ENCODE measurements around the gene NUDT5. TPM values are rescaled to one million over a fixed set of nuclear protein-coding genes. Genes with fewer than 3 reads are reported as not detected.

Gene NUDT5
- total RNA-seq, 4 donors from 2014 or later = 19.9 to 23.7 (median 21.4) TPM

GRCh38 chr10:12225444-12225843, 29.8 kb upstream of the NUDT5 start:
- 91% methylated on average over 2 of the region's 2 CpGs for WGBS
- intact Hi-C loops (cut with DNase I) = no loop called here
- H3K4me3 ChIP-seq = no peak overlapping the region
- peaks cover 0 to 47% (median 29%) of the 10 kb centered on the region in 4 donors for H3K36me3 ChIP-seq
- H3K27me3 ChIP-seq = no peaks in the 10 kb centered on the region
- peak overlapping the region; percentile 43 to 76 (median 58) for H3K27ac ChIP-seq (replicated peaks in 1 of 4)
- no peaks in the 10 kb centered on the region for H3K9me3 ChIP-seq
- no peak for DNase-seq (ENCODE audit: extremely low spot score)
- H3K4me1 ChIP-seq = peaks cover 20 to 51% (median 48%) of the 10 kb centered on the region in 4 donors
- TF ChIP-seq EP300 (IDR thresholded peaks at IDR 0.05) (no peak), POLR2A (IDR thresholded peaks at IDR 0.05; ENCODE audit: low read depth) (no peak), POLR2AphosphoS5 (IDR thresholded peaks at IDR 0.05) (no peak)
- TF ChIP-seq, protein P1, sequence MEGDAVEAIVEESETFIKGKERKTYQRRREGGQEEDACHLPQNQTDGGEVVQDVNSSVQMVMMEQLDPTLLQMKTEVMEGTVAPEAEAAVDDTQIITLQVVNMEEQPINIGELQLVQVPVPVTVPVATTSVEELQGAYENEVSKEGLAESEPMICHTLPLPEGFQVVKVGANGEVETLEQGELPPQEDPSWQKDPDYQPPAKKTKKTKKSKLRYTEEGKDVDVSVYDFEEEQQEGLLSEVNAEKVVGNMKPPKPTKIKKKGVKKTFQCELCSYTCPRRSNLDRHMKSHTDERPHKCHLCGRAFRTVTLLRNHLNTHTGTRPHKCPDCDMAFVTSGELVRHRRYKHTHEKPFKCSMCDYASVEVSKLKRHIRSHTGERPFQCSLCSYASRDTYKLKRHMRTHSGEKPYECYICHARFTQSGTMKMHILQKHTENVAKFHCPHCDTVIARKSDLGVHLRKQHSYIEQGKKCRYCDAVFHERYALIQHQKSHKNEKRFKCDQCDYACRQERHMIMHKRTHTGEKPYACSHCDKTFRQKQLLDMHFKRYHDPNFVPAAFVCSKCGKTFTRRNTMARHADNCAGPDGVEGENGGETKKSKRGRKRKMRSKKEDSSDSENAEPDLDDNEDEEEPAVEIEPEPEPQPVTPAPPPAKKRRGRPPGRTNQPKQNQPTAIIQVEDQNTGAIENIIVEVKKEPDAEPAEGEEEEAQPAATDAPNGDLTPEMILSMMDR (IDR thresholded peaks at IDR 0.05) = no peak

DNA sequence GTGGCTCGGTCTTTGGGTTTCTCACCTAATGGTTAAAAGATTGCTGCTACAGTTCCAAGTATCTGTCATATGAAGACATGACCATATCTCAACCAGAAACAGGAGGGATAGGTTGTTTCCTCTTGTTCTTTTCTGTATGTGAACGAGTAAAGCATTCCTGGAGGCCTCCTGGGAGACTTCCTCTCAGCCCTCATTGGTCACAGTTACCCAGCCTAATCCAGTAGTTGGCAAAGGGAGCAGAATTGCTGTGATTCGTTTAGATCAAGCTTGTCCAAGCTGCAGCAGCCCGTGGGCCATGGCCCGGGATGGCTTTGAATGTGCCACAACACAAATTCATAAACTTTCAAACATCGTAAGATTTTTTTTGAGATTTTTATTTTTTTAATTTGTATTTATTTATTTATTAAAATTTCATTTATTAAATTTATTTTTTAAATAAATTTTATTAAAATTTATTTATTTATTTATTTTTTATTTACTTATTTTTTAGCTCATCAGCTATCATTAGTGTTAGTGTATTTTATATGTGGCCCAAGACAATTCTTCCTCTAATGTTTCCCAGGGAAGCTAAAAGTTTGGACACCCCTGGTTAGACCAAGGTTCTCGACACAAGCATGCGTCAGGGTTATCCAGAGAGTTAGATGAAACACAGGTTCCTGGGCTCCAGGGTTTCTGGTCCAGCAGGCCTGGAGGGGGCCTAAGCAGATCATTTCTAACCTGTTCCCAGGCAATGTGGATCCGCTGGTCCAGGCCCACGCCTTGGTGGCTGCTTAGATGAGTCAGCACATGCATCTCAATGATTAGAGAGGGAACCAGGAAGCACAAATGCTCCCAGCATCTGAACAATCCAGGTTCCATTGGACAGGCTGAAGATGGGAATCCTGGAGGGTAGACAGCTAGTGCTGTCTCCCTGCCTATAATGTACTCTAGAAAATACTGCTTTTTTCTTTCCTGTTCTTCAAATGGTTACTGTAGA, 25.9 kb upstream of the NUDT5 start:
- intact Hi-C loops (cut with DNase I) = no loop called here
- Histone ChIP-seq H3K9me3 (no peaks in the 10 kb centered on the region), H3K27ac (replicated peaks in 1 of 4) (peak overlapping the region; percentile 68 to 76 (median 74)), H3K36me3 (peaks cover 3 to 53% (median 21%) of the 10 kb centered on the region in 4 donors), H3K27me3 (no peaks in the 10 kb centered on the region), H3K4me3 (no peak overlapping the region), H3K4me1 (peaks cover 23 to 68% (median 66%) of the 10 kb centered on the region in 4 donors)
- no peak for DNase-seq (ENCODE audit: extremely low spot score)
- 73% methylated on average over 10 of the region's 10 CpGs for WGBS
- TF ChIP-seq EP300 (IDR thresholded peaks at IDR 0.05) = no peak
- TF ChIP-seq, protein P1 (IDR thresholded peaks at IDR 0.05) = no peak
- no peak for TF ChIP-seq POLR2AphosphoS5 (IDR thresholded peaks at IDR 0.05)
- no peak for TF ChIP-seq POLR2A (IDR thresholded peaks at IDR 0.05; ENCODE audit: low read depth)

DNA sequence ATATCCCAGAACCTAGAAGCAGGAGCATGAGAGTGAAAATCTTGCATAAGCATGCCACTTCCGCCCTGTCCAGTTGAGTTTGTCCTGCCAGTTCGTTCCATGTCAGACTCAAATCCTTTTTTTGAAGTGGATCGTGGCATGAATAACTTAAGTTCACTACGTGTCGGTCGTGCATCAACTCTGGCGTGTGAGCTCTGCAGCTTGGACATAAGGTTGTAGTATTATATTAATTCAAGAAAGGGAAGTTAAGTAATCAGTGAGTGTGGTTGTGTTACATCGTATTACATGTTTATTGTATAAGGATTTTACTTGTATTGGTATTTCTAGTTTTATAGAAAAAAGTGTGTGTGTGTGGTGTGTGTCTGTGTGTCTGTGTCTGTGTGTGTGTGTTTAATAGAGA, 23.3 kb upstream of the NUDT5 start:
- no peaks in the 10 kb centered on the region for H3K9me3 ChIP-seq
- no peak for TF ChIP-seq EP300 (IDR thresholded peaks at IDR 0.05)
- no peaks in the 10 kb centered on the region for H3K27me3 ChIP-seq
- peaks cover 25 to 77% (median 73%) of the 10 kb centered on the region in 4 donors for H3K4me1 ChIP-seq
- H3K27ac ChIP-seq (replicated peaks in 1 of 4) = peak overlapping the region in 2 of 4 donors; percentile 38 to 76
- no peak overlapping the region for H3K4me3 ChIP-seq
- peaks cover 3 to 39% (median 20%) of the 10 kb centered on the region in 4 donors for H3K36me3 ChIP-seq
- DNase-seq (ENCODE audit: extremely low spot score) = no peak
- intact Hi-C loops (cut with DNase I) = loop anchor here (10.0 kb wide), 1 partner anchor 126 kb away; the partner anchor contains the start of gene CAMK1D
- WGBS = 91% methylated on average over 8 of the region's 8 CpGs

- Histone ChIP-seq H3K27me3 (no peaks in the 10 kb centered on the region), H3K9me3 (no peaks in the 10 kb centered on the region), H3K4me3 (peak overlapping the region; percentile 20 to 37 (median 36)), H3K4me1 (peaks cover 7 to 46% (median 39%) of the 10 kb centered on the region in 4 donors), H3K27ac (replicated peaks in 1 of 4) (peak overlapping the region; percentile 63 to 73 (median 68)), H3K36me3 (peaks cover 12 to 64% (median 45%) of the 10 kb centered on the region in 4 donors)
- intact Hi-C loops (cut with DNase I) = loop anchor here (5.0 to 10.0 kb wide), 2 partner anchors 130 to 498 kb away; partner anchors contain the start of gene CAMK1D
- DNase-seq (ENCODE audit: extremely low spot score) = no peak
- 10% methylated on average over 6 of the region's 6 CpGs for WGBS
- peak in 1 of 2 donors; percentile 7 for TF ChIP-seq POLR2AphosphoS5 (IDR thresholded peaks at IDR 0.05)
- TF ChIP-seq, protein P1 (IDR thresholded peaks at IDR 0.05) = peak; percentile 63 to 73 (median 73)
- no peak for TF ChIP-seq POLR2A (IDR thresholded peaks at IDR 0.05; ENCODE audit: low read depth)
These were observed 19.1 kb upstream of the NUDT5 start for GRCh38 chr10:12214763-12215218.

- Histone ChIP-seq H3K27ac (replicated peaks in 1 of 4) (peak overlapping the region; percentile 63 to 73 (median 68)), H3K4me1 (peaks cover 7 to 39% (median 32%) of the 10 kb centered on the region in 4 donors), H3K36me3 (peaks cover 12 to 69% (median 50%) of the 10 kb centered on the region in 4 donors), H3K9me3 (no peaks in the 10 kb centered on the region), H3K27me3 (no peaks in the 10 kb centered on the region), H3K4me3 (no peak overlapping the region)
- intact Hi-C loops (cut with DNase I) = loop anchor here (5.0 to 10.0 kb wide), 2 partner anchors 131 to 498 kb away; partner anchors contain the start of gene CAMK1D
- WGBS = 34% methylated on average over 4 of the region's 4 CpGs
- DNase-seq (ENCODE audit: extremely low spot score) = no peak
- TF ChIP-seq POLR2A (IDR thresholded peaks at IDR 0.05; ENCODE audit: low read depth) = no peak
- no peak for TF ChIP-seq POLR2AphosphoS5 (IDR thresholded peaks at IDR 0.05)
- TF ChIP-seq, protein P1 (IDR thresholded peaks at IDR 0.05) = no peak
- no peak for TF ChIP-seq EP300 (IDR thresholded peaks at IDR 0.05)
These were observed 18.4 kb upstream of the NUDT5 start for GRCh38 chr10:12214093-12214492.
